ENCODE data around the gene TRAM2. TPM values are rescaled to one million over a fixed set of nuclear protein-coding genes. Genes with fewer than 3 reads are reported as not detected.
A peak's percentile ranks its signal among the peaks of the same experiment; 100 is the strongest.

TRAM2 gene
- total and polyA plus RNA-seq, 2 of the 8 experiments (the other 6 are each of a cell fraction or from before 2014, with no cell fraction given), result 9.0 to 21.4 TPM

DNA sequence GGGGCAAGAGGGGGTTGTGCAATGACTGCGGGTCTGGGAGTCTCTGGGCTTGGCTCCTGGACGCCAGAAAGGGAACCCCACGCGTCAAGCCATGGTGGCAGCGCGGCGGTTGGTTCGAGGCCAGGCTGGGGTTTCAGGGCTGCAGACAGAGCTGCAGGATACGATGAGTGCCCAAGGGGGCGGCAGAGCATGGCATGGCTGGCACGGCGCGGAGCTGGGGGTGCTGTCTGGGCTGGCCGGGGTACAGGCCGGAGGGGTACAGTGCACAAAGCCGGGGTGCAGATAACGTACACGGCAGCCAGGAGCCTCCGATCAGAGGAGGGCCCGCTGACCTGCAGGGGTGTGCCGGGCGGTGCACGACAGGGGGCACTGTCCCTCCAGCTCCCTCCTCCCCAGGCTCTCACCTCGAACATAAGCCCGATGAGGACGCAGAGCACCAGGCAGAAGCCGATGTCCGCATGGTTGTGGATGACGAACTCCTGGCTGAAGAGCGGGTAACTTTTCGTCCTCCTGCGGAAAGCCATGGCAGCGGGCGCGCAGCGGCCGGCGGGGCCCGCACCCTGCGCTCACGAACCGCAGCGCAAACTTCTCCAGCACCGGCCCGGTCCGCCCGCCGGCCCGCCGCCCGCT is 353 bp downstream of the TRAM2 start (continued):
- TF ChIP-seq ASH2L (IDR thresholded peaks at IDR 0.05; ENCODE audit: low read length), result peak; percentile 60
- no peak for TF ChIP-seq CTBP2 (IDR thresholded peaks at IDR 0.05; ENCODE audit: borderline replicate concordance, insufficient read depth, insufficient read length, low read length)
- TF ChIP-seq KDM5A (IDR thresholded peaks at IDR 0.05; ENCODE audit: low read length), result no peak
- TF ChIP-seq EGR1 (IDR thresholded peaks at IDR 0.05; ENCODE audit: borderline replicate concordance, low read depth, low read length), result no peak
- TF ChIP-seq TAF7 (optimal IDR thresholded peaks at IDR 0.05; ENCODE audit: borderline replicate concordance, low read depth, low read length), result no peak
- no peak for TF ChIP-seq CHD1 (IDR thresholded peaks at IDR 0.05; ENCODE audit: low read depth, low read length)
- TF ChIP-seq KDM4A (IDR thresholded peaks at IDR 0.05; ENCODE audit: low read depth, low read length, severe bottlenecking), result peak; percentile 70
- TF ChIP-seq CHD2 (IDR thresholded peaks at IDR 0.05; ENCODE audit: low read length), result 0 out of 2 replicates have a peak, but pooled peaks have one; percentile 29
- peak; percentile 63; the same call in 1 of the 2 replicates for TF ChIP-seq PHF8 (conservative IDR thresholded peaks at IDR 0.05; ENCODE audit: low read depth, low read length)
- TF ChIP-seq POLR2AphosphoS5 (IDR thresholded peaks at IDR 0.05; ENCODE audit: low read depth, low read length), result peak; percentile 64
- no peak for TF ChIP-seq EZH2 (IDR thresholded peaks at IDR 0.05; ENCODE audit: low read depth, low read length, severe bottlenecking)
- TF ChIP-seq SIRT6 (IDR thresholded peaks at IDR 0.05; ENCODE audit: low read length), result no peak
- no peak for TF ChIP-seq ATF3 (IDR thresholded peaks at IDR 0.05; ENCODE audit: insufficient read depth, low read depth, low read length)
- no peak for TF ChIP-seq EP300 (IDR thresholded peaks at IDR 0.05; ENCODE audit: borderline replicate concordance in 1 of 2, low read depth in 2 of 2, low read length in 2 of 2)
- TF ChIP-seq USF2 (IDR thresholded peaks at IDR 0.05; ENCODE audit: low read length), result peak; percentile 33; the same call in 1 of the 2 replicates
- peak; percentile 48; the same call in 1 of the 2 replicates for TF ChIP-seq KDM1A (IDR thresholded peaks at IDR 0.05; ENCODE audit: borderline replicate concordance, low read length)
- TF ChIP-seq RAD21 (IDR thresholded peaks at IDR 0.05 in 1 of 2, conservative IDR thresholded peaks at IDR 0.05 in 1 of 2; ENCODE audit: low read depth in 2 of 2, low read length in 2 of 2), result peak; percentile 40 to 42
- TF ChIP-seq TEAD4 (IDR thresholded peaks at IDR 0.05; ENCODE audit: low read depth, low read length), result no peak
- TF ChIP-seq CBX8 (IDR thresholded peaks at IDR 0.05; ENCODE audit: borderline replicate concordance, low read depth, low read length), result no peak
- no peak for TF ChIP-seq JUND (IDR thresholded peaks at IDR 0.05; ENCODE audit: low read length)
- no peak for TF ChIP-seq BCL11A (IDR thresholded peaks at IDR 0.05; ENCODE audit: low read depth in 2 of 2, low read length in 2 of 2)
- TF ChIP-seq SP4 (IDR thresholded peaks at IDR 0.05; ENCODE audit: low read length), result no peak
